HCT116 (cell line): ENCODE data around the gene NAGLU. TPM values are rescaled to one million over a fixed set of nuclear protein-coding genes. Genes with fewer than 3 reads are reported as not detected.
"Not testable (repeated sequence)": the region's sequence is repeated elsewhere in the genome, so short reads cannot be mapped to it uniquely, and the experiment has no call there.

Experiments
- ATAC-seq: fragments of 200-7000 bp; cut with Tn5 transposase; 2 replicates; pipeline ENCODE4 v1.9.1; 2020; ENCODE audit warnings: mild to moderate bottlenecking, moderate library complexity
- BruUV-seq: library from RNA; stranded (reverse); fragments of 400-500 nt; replicated peaks from 2 replicates; lab custom pipeline; 2021; lab: Mats Ljungman, UMichigan
- CTCF ChIA-PET: fragments of 300-600 bp; sonication (Branson Sonifier 250); formaldehyde crosslinking; loops from one replicate; lab custom pipeline; 2021; ENCODE audit warnings: antibody characterized with exemption; lab: Charles Lee
- POLR2A ChIA-PET: fragments of 300-600, 350-600 bp; sonication (Branson Sonifier 250); formaldehyde crosslinking; loops from one replicate; lab custom pipeline; 2021; ENCODE audit warnings: antibody characterized with exemption; lab: Charles Lee
- RAD21 ChIA-PET, 2 experiments: fragments of 300-600 bp; sonication (Branson Sonifier 250); formaldehyde crosslinking; loops; one replicate each; lab custom pipeline; 2023; ENCODE audit warnings: low total read pairs in 2 of 2; ENCODE audit not compliant: uncharacterized antibody in 2 of 2, unreplicated experiment in 2 of 2, low non-redundant PET in 1 of 2; lab: Charles Lee
- DNase-seq: peaks from one replicate; pipeline ENCODE4 v3.0.0-alpha.2; 2010; ENCODE audit warnings: low read depth, low spot score
- H2AFZ ChIP-seq: fragments of 200-600 bp; shearing (Covaris generic), sonication (generic); 2 replicates; pipeline ENCODE4 v1.6.1; 2017; ENCODE audit warnings: low read depth, mixed run types, mixed read lengths, antibody characterized with exemption, low read length; ENCODE audit not compliant: poor library complexity, severe bottlenecking
- H3K27ac ChIP-seq: 2 replicates; pipeline ENCODE4 v1.5.1; 2012; ENCODE audit warnings: low read depth, low read length
- H3K27me3 ChIP-seq: fragments of 200-600 bp; sonication (generic); 2 replicates; pipeline ENCODE4 v1.6.1; 2016; ENCODE audit warnings: mixed run types, low read length, mixed read lengths; ENCODE audit not compliant: insufficient read depth
- H3K36me3 ChIP-seq, 2 experiments: fragments of 200-500 bp in 1 of 2; fragments of 200-600 bp in 1 of 2; sonication (Bioruptor generic) in 1 of 2; sonication (generic) in 1 of 2; 2 replicates each; pipeline versions ENCODE4 v1.5.1 to v1.6.1; 2014 to 2016; ENCODE audit warnings: low read length in 2 of 2, inconsistent platforms in 1 of 2, mixed read lengths in 1 of 2, mixed run types in 1 of 2; ENCODE audit not compliant: insufficient read depth in 2 of 2, control insufficient read depth in 1 of 2
- H3K4me1 ChIP-seq, 2 experiments: fragments of 200-600 bp in 1 of 2; sonication (generic) in 1 of 2; 2 replicates each; pipeline versions ENCODE4 v1.5.1 to v1.6.1; 2012 to 2017; ENCODE audit warnings: low read length in 2 of 2, inconsistent platforms in 1 of 2, mild to moderate bottlenecking in 1 of 2, mixed read lengths in 1 of 2, mixed run types in 1 of 2, moderate library complexity in 1 of 2; ENCODE audit not compliant: insufficient read depth in 2 of 2, control insufficient read depth in 1 of 2
- H3K4me2 ChIP-seq: fragments of 200-600 bp; sonication (generic); 2 replicates; pipeline ENCODE4 v1.6.1; 2017; ENCODE audit warnings: mixed run types, low read length, mixed read lengths
- H3K4me3 ChIP-seq, 2 experiments: fragments of 200-600 bp in 1 of 2; sonication (generic) in 1 of 2; replicated peaks in 1 of 2; 2 replicates each; pipeline ENCODE4 v1.5.1; 2011 to 2016; ENCODE audit warnings: low read length in 2 of 2, control low read depth in 1 of 2, low read depth in 1 of 2, mild to moderate bottlenecking in 1 of 2, mixed read lengths in 1 of 2, mixed run types in 1 of 2
- H3K79me2 ChIP-seq: fragments of 200-600 bp; sonication (generic); 2 replicates; pipeline ENCODE4 v1.6.1; 2017; ENCODE audit warnings: mild to moderate bottlenecking, mixed run types, low read length, moderate library complexity, mixed read lengths; ENCODE audit not compliant: insufficient read depth
- H3K9ac ChIP-seq: fragments of 200-600 bp; sonication (generic); 2 replicates; pipeline ENCODE4 v1.6.1; 2016; ENCODE audit warnings: low read length, mixed read lengths
- H3K9me2 ChIP-seq: fragments of 200-600 bp; sonication (generic), shearing (Covaris generic); 2 replicates; pipeline ENCODE4 v1.6.1; 2017; ENCODE audit warnings: mixed run types, mild to moderate bottlenecking, moderate library complexity; ENCODE audit not compliant: insufficient read depth
- H3K9me3 ChIP-seq, 2 experiments: fragments of 200-500 bp in 1 of 2; fragments of 200-600 bp in 1 of 2; sonication (Bioruptor generic) in 1 of 2; sonication (generic) in 1 of 2; 2 replicates each; pipeline ENCODE4 v1.6.1; 2014 to 2017; ENCODE audit warnings: low read length in 2 of 2, mixed read lengths in 2 of 2, inconsistent platforms in 1 of 2, low read depth in 1 of 2, mild to moderate bottlenecking in 1 of 2, mixed run types in 1 of 2, moderate library complexity in 1 of 2; ENCODE audit not compliant: control insufficient read depth in 1 of 2, insufficient read depth in 1 of 2
- H4K20me1 ChIP-seq: fragments of 200-600 bp; sonication (generic), shearing (Covaris generic); 2 replicates; pipeline ENCODE4 v1.6.1; 2017; ENCODE audit warnings: mixed run types, mild to moderate bottlenecking, moderate library complexity; ENCODE audit not compliant: insufficient read depth
- CBX3 ChIP-seq: IDR thresholded peaks from 2 replicates; pipeline ENCODE4 v1.6.1; 2012; ENCODE audit warnings: low read depth
- EGR1 ChIP-seq: IDR thresholded peaks from 2 replicates; pipeline ENCODE4 v1.6.1; 2012; ENCODE audit warnings: low read depth
- EZH2 ChIP-seq: fragments of 200-600 bp; sonication (generic); IDR thresholded peaks from 2 replicates; pipeline ENCODE4 v1.6.1; 2017; ENCODE audit warnings: antibody characterized with exemption, mixed run types
- FOSL1 ChIP-seq: IDR thresholded peaks from 2 replicates; pipeline ENCODE4 v1.6.1; 2012; ENCODE audit warnings: low read depth
- POLR2AphosphoS5 ChIP-seq: IDR thresholded peaks from 2 replicates; pipeline ENCODE4 v1.6.1; 2011; ENCODE audit warnings: mild to moderate bottlenecking, low read depth, low read length, moderate library complexity
- RAD21 ChIP-seq: IDR thresholded peaks from 2 replicates; pipeline ENCODE4 v1.6.1; 2012; ENCODE audit warnings: low read depth, mild to moderate bottlenecking
- SIN3A ChIP-seq: IDR thresholded peaks from 2 replicates; pipeline ENCODE4 v1.6.1; 2012; ENCODE audit warnings: low read depth
- SRF ChIP-seq: IDR thresholded peaks from 2 replicates; pipeline ENCODE4 v1.6.1; 2012; ENCODE audit warnings: low read depth
- ZFX ChIP-seq: fragments of 450-650 bp; IDR thresholded peaks from 2 replicates; pipeline ENCODE4 v1.6.1; 2017
- intact Hi-C: fragments of 100-400 bp; cut with micrococcal nuclease; formaldehyde crosslinking; loops from 2 replicates; pipeline ENCODE4 v1.10.0; 2022
- total RNA-seq: library from RNA; stranded (reverse); gene quantifications from one replicate; pipeline ENCODE4 v1.2.1, GENCODE V29; 2021; ENCODE audit not compliant: unreplicated experiment
- TF ChIP-seq, protein P1 (sequence below): IDR thresholded peaks from 2 replicates; pipeline ENCODE4 v1.6.1; 2012
- TF ChIP-seq, protein P2 (sequence below): IDR thresholded peaks from 2 replicates; pipeline ENCODE4 v1.6.1; 2011; ENCODE audit warnings: mild to moderate bottlenecking, low read length, moderate library complexity; ENCODE audit not compliant: insufficient replicate concordance; ENCODE audit errors: extremely low read depth

NAGLU gene
- total RNA-seq, 1 experiment from 2014 or later: 17.7 TPM

DNA sequence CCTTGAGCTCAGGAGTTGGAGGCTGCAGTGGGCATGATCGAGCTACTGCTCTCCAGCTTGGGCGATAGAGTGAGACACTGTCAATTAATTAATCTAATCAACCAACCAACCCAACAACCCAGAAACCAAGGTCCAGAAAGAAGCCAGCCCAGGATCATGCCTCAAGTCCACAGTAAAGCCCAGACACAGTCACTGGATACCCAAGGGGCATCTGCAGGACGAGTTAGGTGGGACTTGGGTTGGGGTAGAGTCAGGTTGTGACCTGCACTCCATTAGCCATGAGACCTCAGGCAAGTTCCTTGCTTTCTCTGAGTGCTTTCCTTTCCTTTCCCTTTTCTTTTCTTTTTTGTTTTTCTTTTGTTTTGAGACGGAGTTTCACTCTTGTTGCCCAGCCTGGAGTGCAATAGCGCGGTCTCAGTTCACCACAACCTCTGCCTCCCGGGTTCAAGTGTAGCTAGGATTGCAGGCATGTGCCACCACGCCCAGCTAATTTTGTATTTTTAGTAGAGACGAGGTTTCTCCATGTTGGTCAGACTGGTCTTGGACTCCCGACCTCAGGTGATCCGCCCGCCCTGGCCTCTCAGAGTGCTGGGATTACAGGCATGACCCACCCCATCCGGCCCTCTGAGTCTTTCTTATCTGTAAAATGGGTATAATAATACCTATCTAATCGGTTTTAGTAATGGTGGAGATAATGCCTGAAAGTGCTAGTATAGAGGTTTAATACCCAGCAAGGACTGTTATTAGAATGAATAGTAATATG is 13.1 kb downstream of the NAGLU start:
- H3K4me3 ChIP-seq: no peak overlapping the region
- H3K9ac ChIP-seq: no peak overlapping the region
- ChIA-PET POLR2A (no interaction called here), CTCF (interaction anchor here (1.0 to 1.7 kb wide), 4 partner anchors 12 to 214 kb away, joined by 3 to 7 read pairs (median 4); no protein-coding TSS in a partner anchor), RAD21 (no interaction called here)
- no peaks in the 10 kb centered on the region for H3K9me3 ChIP-seq
- H4K20me1 ChIP-seq: no peaks in the 10 kb centered on the region
- H2AFZ ChIP-seq: no peak overlapping the region
- no peak for TF ChIP-seq POLR2AphosphoS5
- no peak for TF ChIP-seq SRF
- no peak for TF ChIP-seq CBX3
- TF ChIP-seq, protein P1, sequence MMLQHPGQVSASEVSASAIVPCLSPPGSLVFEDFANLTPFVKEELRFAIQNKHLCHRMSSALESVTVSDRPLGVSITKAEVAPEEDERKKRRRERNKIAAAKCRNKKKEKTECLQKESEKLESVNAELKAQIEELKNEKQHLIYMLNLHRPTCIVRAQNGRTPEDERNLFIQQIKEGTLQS: no peak
- TF ChIP-seq EGR1: no peak
- TF ChIP-seq, protein P2, sequence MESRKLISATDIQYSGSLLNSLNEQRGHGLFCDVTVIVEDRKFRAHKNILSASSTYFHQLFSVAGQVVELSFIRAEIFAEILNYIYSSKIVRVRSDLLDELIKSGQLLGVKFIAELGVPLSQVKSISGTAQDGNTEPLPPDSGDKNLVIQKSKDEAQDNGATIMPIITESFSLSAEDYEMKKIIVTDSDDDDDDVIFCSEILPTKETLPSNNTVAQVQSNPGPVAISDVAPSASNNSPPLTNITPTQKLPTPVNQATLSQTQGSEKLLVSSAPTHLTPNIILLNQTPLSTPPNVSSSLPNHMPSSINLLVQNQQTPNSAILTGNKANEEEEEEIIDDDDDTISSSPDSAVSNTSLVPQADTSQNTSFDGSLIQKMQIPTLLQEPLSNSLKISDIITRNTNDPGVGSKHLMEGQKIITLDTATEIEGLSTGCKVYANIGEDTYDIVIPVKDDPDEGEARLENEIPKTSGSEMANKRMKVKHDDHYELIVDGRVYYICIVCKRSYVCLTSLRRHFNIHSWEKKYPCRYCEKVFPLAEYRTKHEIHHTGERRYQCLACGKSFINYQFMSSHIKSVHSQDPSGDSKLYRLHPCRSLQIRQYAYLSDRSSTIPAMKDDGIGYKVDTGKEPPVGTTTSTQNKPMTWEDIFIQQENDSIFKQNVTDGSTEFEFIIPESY: no peak
- no peak for TF ChIP-seq SIN3A
- no peak for TF ChIP-seq EZH2
- no peak for TF ChIP-seq FOSL1
- TF ChIP-seq ZFX: no peak
- no peak for TF ChIP-seq RAD21
- H3K79me2 ChIP-seq: peaks cover 10% of the 10 kb centered on the region; the same call in 1 of the 2 replicates
- BruUV-seq: no TSS peak
- H3K4me1 ChIP-seq: peaks cover 0 to 22% of the 10 kb centered on the region in 2 experiments; a peak in 2 of 4 replicates
- H3K36me3 ChIP-seq: no peaks in the 10 kb centered on the region
- DNase-seq (no peak), ATAC-seq (no peak)
- H3K9me2 ChIP-seq: no peaks in the 10 kb centered on the region
- no peak overlapping the region for H3K27ac ChIP-seq
- no peaks in the 10 kb centered on the region for H3K27me3 ChIP-seq
- H3K4me2 ChIP-seq: peak overlapping the region; percentile 70; the same call in 1 of the 2 replicates
- intact Hi-C loops: no loop called here

DNA sequence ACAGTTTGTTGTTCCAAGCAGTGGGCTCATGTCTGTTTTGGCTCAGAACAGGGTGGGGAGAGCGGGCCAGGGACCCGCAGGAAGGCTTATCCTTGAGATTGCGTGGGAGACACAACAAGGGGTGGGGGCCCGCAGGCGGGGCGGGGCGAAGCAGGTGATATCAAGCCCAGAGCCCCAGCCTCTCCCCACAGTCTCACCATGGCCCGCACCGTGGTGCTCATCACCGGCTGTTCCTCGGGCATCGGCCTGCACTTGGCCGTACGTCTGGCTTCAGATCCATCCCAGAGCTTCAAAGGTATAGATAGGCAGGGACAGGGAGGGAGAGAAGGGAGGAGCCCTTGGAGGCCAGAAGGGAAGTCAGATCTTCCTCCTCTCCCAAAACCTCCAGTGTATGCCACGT is 16.7 kb downstream of the NAGLU start, which contains the start of gene HSD17B1:
Gene HSD17B1, plus strand, starts transcription at position 188 of the 400 bp plus-strand sequence. Its CDS starts 11 bp downstream, at position 199.
- BruUV-seq, H3K9me3 ChIP-seq, H3K36me3 ChIP-seq, DNase-seq, H3K27me3 ChIP-seq, RAD21 ChIA-PET, CTCF ChIA-PET, H4K20me1 ChIP-seq, H3K9me2 ChIP-seq, ATAC-seq, H2AFZ ChIP-seq, intact Hi-C loops, POLR2A ChIA-PET: not testable (repeated sequence)
- Histone ChIP-seq H3K4me3 (peak within 1 kb of the TSS; percentile 93 to 99), H3K79me2 (peaks cover 17% of the 10 kb centered on the region; the same call in 1 of the 2 replicates), H3K4me1 (peaks cover 6 to 38% of the 10 kb centered on the region in 2 experiments), H3K27ac (peak within 1 kb of the TSS; percentile 94), H3K4me2 (peak within 1 kb of the TSS; percentile 86), H3K9ac (peak within 1 kb of the TSS; percentile 97)
